Medulla oblongata (tissue), 1 donor: ENCODE results near the gene TFAP2C.
"Not testable (repeated sequence)": the region's sequence is repeated elsewhere in the genome, so short reads cannot be mapped to it uniquely, and the experiment has no call there.

ENCODE experiments used
- DNase-seq: peaks from one replicate; pipeline ENCODE4 v3.0.0-alpha.2; 2015; ENCODE audit errors: extremely low spot score

Gene TFAP2C

DNA sequence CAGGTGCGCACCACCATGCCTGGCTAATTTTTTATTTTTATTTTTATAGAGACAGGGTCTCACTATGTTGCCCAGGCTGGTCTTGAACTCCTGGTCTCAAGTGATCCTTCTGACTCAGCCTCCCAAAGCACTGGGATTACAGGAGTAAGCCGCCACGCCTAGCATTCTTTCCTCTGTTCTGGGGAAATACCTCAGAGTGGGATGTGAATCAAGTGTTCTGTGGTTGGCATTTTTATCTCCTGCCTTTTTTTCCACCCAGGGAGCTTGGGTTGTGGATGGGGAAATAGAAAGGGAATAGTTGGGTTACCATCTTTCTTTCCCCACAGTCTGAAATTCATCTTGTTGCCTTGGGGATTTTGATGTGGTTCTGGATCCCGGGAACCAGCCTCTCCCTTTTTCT, 24.1 kb downstream of the TFAP2C start:
- no peak for DNase-seq

DNA sequence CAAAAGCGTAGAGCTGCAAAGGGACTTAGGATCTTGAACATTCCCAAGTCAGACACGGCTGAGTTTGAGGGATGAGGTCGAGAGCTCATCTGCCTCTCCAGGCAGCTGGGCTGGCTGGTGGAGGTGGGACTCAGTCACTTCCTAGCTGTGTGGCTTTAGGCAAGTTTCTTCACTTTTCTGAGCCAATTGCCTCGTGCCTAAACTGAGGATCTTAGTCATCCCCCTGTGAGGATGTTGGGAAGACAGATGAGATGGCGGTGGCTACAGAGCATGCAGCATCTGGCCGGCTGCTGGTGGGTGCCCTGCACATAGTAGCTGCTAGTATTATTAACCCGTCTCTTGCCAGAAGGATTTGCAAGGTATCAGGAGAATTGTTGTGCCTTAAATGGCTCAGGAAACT, 27.5 kb downstream of the TFAP2C start:
- DNase-seq: no peak

DNA sequence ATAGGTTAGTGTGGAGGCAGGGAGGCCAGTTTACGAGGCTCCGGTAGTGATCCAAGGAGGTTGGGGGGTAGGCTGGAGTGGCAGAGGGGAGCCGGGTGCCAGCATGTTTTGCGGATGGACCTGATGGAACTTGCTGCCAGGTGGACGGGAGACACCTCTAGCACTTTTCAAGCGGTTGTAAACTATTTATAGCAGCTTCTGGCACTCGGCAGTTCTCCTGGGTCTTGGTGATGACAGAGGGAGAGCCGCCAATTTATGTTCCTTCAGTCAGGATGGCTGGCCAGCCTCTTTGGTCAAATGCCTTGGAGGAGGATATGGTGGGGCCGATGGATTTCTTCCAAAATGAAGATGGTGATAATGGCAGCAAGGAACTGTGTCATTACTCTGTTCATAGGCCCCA, 28.8 kb downstream of the TFAP2C start:
- DNase-seq: no peak

DNA sequence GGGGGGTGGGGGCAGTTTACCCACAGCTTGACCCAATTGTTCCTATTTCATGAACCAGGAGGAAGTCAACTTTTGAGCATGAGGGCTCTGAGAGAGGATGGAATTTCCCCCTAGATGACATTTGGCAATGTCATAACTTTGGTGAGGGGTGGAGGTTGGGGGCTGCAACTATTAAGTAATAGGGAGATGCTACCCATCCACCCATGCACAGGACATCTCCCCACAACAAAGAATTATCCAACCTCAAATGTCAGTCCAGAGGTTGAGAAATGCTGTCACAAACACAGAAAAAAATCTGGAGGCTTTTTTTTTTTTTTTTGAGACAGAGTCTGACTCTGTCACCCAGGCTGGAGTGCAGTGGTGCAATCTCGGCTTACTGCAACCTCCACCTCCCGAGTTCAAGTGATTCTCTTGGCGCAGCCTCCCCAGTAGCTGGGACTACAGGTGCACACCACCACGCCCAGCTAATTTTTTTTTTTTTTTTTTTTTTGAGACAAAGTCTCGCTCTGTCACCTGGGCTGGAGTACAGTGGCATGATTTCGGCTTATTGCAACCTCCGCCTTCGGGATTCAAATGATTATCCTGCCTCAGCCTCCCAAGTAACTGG, 29.3 kb downstream of the TFAP2C start:
- not testable (repeated sequence) for DNase-seq

GRCh38 chr20:56663660-56664059, 34.6 kb downstream of the TFAP2C start:
- no peak for DNase-seq

DNA sequence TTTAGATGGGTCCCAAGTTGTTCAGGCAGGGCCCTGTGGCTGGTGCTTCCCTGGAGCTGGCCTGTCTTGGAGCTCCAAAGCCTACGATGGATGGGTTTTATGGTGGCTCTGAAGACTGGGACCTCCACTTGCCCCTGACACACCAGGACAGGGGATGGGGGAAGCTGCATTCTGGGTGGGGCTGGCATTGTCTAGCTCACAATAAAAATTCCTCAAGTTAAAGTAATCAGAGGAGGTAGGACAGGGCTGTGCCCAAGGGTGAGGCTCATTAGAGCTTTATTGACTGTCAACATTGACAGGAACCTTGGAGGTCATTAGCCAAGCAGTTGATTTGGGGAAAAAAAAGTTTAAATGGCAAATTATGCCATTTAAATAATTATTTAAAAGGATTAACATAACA, 35.7 kb downstream of the TFAP2C start:
- no peak for DNase-seq

- DNase-seq: no peak
Observed at GRCh38 chr20:56665806-56666205, 36.7 kb downstream of the TFAP2C start.

GRCh38 chr20:56673450-56673849, 44.3 kb downstream of the TFAP2C start:
- no peak for DNase-seq

- no peak for DNase-seq
Observed at GRCh38 chr20:56676001-56676400, 46.9 kb downstream of the TFAP2C start.

GRCh38 chr20:56676679-56677078, 47.6 kb downstream of the TFAP2C start:
- no peak for DNase-seq

DNA sequence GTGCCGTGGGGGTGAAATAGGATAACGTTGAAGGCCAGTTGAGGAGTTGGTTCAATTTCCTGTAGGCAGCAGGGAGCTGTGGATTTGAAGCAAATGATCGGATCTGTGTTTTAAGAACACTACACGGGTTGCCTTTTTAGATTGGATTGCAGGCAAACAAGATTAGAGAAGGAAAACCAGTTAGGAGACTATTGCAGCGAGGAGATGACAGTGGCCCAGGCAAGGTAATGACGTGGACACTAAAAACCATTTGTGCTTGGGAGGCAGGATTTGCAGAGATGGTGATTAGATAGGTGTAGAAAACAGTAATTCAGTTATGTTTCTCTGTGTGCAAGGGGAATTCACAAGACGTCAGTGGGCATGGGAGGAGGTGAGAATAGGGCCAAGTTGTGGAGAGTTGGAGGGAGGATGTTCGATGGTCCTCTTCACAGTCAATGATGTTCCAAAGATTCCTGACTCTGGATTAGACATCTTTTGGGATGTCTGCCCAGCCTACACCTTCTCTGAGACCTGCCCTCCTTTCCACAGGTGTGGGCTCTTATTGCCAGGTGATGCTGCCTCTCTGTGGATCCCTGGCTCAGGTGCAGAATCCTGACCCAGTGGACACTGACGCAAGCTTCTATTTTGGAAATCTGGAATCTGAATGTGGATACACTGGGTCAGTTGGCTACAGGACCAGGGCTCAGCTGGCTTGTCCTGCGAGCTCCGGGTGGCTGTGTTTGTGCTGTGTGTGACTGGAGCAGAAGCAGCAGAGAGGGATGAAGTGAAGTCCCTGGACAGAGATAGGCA, 54.2 kb downstream of the TFAP2C start:
- no peak for DNase-seq

GRCh38 chr20:56685879-56686278, 56.8 kb downstream of the TFAP2C start:
- no peak for DNase-seq

DNA sequence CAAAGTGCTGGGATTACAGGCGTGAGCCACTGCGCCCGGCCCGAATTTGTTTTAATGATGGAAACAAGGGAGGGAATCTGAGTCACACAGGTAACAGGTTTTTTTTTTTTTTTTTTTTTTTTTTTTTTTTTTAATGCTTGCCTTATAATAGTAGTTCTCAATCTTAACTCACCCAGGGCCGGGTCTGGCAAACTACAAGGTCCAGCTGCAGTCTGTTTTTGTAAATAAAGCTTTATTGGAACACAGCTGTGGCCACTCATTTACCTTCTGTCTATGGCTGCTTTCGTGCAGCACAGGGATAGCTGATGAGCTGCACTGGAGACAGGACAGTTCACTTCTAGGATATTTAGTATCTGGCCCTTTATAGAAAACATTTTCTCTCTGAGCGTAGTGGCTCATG, 58.0 kb downstream of the TFAP2C start:
- DNase-seq: no peak

- DNase-seq: no peak
Observed at GRCh38 chr20:56688106-56688505, 59.0 kb downstream of the TFAP2C start.
